A549 (cell line): ENCODE results near the gene LAMTOR2.

Experiments
- CEBPB ChIP-seq, 2 experiments: fragments of >200 bp in 1 of 2; sonication (Bioruptor Twin) in 1 of 2; formaldehyde crosslinking in 1 of 2; IDR thresholded peaks; 2 replicates each; pipeline ENCODE4 v1.6.1; 2012 to 2016
- CTCF ChIP-seq: fragments of >200 bp; sonication (Bioruptor Twin); formaldehyde crosslinking; IDR thresholded peaks from 3 replicates; pipeline ENCODE4 v1.5.1; 2016
- EHMT2 ChIP-seq: fragments of 200-600 bp; sonication (generic); IDR thresholded peaks from 2 replicates; pipeline ENCODE4 v1.6.1; 2016; ENCODE audit warnings: antibody characterized with exemption, low read depth, mild to moderate bottlenecking, moderate library complexity
- HDAC2 ChIP-seq: fragments of 200-600 bp; sonication (generic); IDR thresholded peaks from 2 replicates; pipeline ENCODE4 v1.6.1; 2016
- MAFK ChIP-seq: fragments of 450-650 bp; IDR thresholded peaks from 2 replicates; pipeline ENCODE4 v1.6.1; 2014; ENCODE audit not compliant: partially characterized antibody
- MAX ChIP-seq: IDR thresholded peaks from 2 replicates; pipeline ENCODE4 v1.6.1; 2012
- RAD21 ChIP-seq, 2 experiments: fragments of >200 bp in 1 of 2; sonication (Bioruptor Twin) in 1 of 2; formaldehyde crosslinking in 1 of 2; IDR thresholded peaks in 1 of 2; conservative IDR thresholded peaks in 1 of 2; 2 replicates in 1 of 2; 3 replicates in 1 of 2; pipeline ENCODE4 v1.6.1; 2012 to 2018; ENCODE audit warnings: inconsistent platforms in 1 of 2
- SMC3 ChIP-seq: fragments of >200 bp; sonication (Bioruptor Twin); formaldehyde crosslinking; IDR thresholded peaks from 3 replicates; pipeline ENCODE4 v1.6.1; 2018; ENCODE audit warnings: inconsistent platforms
- ZFP36 ChIP-seq: fragments of 450-650 bp; IDR thresholded peaks from 2 replicates; pipeline ENCODE4 v1.6.1; 2014; ENCODE audit warnings: borderline replicate concordance; ENCODE audit not compliant: partially characterized antibody

GRCh38 chr1:156048663-156049258 lies 5.8 kb upstream of the LAMTOR2 start:
- TF ChIP-seq RAD21 (conservative IDR thresholded peaks at IDR 0.05 in 1 of 2, IDR thresholded peaks at IDR 0.05 in 1 of 2): no peak
- no peak for TF ChIP-seq CTCF
- TF ChIP-seq MAX: no peak
- TF ChIP-seq EHMT2: no peak
- no peak for TF ChIP-seq SMC3
- TF ChIP-seq CEBPB (IDR thresholded peaks at IDR 0.05): no peak
- TF ChIP-seq MAFK: no peak
- TF ChIP-seq HDAC2: no peak
- TF ChIP-seq ZFP36: no peak
